A673 (cell line): ENCODE results near the gene MFNG. TPM values are rescaled to one million over a fixed set of nuclear protein-coding genes. Genes with fewer than 3 reads are reported as not detected.

Experiments used
- BruUV-seq: library from RNA; stranded (reverse); fragments of 400-500 nt; replicated peaks from 2 replicates; lab custom pipeline; 2021; lab: Mats Ljungman, UMichigan
- CTCF ChIA-PET: fragments of 300-600 bp; sonication (Branson Sonifier 250); formaldehyde crosslinking; loops from one replicate; lab custom pipeline; 2022; ENCODE audit warnings: antibody characterized with exemption; lab: Charles Lee
- POLR2A ChIA-PET: fragments of 300-600 bp; sonication (Branson Sonifier 250); formaldehyde crosslinking; loops from one replicate; lab custom pipeline; 2022; ENCODE audit warnings: antibody characterized with exemption; ENCODE audit not compliant: low non-redundant PET; lab: Charles Lee
- DNase-seq: peaks from one replicate; pipeline ENCODE4 v3.0.0-alpha.2; 2015; ENCODE audit warnings: low spot score
- H3K27ac ChIP-seq: fragments of 200-600 bp; sonication (generic); 2 replicates; pipeline ENCODE4 v1.5.1; 2016; ENCODE audit warnings: mixed run types, low read depth, mild to moderate bottlenecking, mixed read lengths, antibody characterized with exemption, low read length; ENCODE audit not compliant: poor library complexity, severe bottlenecking
- H3K27me3 ChIP-seq: fragments of 200-600 bp; sonication (generic); replicated peaks from 2 replicates; pipeline ENCODE4 v1.6.1; 2017; ENCODE audit warnings: mixed run types, low read depth, mild to moderate bottlenecking, mixed read lengths, antibody characterized with exemption, low read length; ENCODE audit not compliant: insufficient read depth, poor library complexity
- H3K36me3 ChIP-seq: fragments of 200-600 bp; sonication (generic); 2 replicates; pipeline ENCODE4 v1.6.1; 2016; ENCODE audit warnings: mixed run types, mild to moderate bottlenecking, mixed read lengths, antibody characterized with exemption, low read length; ENCODE audit not compliant: insufficient read depth, poor library complexity, severe bottlenecking
- H3K4me1 ChIP-seq: fragments of 200-600 bp; sonication (generic); 2 replicates; pipeline ENCODE4 v1.6.1; 2017; ENCODE audit warnings: mixed run types, mild to moderate bottlenecking, mixed read lengths, antibody characterized with exemption, low read length; ENCODE audit not compliant: insufficient read depth, poor library complexity, severe bottlenecking
- H3K4me3 ChIP-seq: fragments of 200-600 bp; sonication (generic); 2 replicates; pipeline ENCODE4 v1.5.1; 2016; ENCODE audit warnings: low read depth, mixed run types, mild to moderate bottlenecking, mixed read lengths, low read length; ENCODE audit not compliant: poor library complexity, severe bottlenecking
- H3K9me3 ChIP-seq: fragments of 200-600 bp; sonication (generic); 2 replicates; pipeline ENCODE4 v1.6.1; 2016; ENCODE audit warnings: mixed run types, low read depth, mild to moderate bottlenecking, mixed read lengths, antibody characterized with exemption, low read length; ENCODE audit not compliant: poor library complexity, severe bottlenecking
- CTCF ChIP-seq: fragments of 300-800, 200-600 bp; sonication (generic); conservative IDR thresholded peaks from 2 replicates; pipeline ENCODE4 v1.5.1; 2017; ENCODE audit warnings: low read depth, mild to moderate bottlenecking, antibody characterized with exemption, low read length, moderate library complexity, mixed read lengths
- EZH2 ChIP-seq: fragments of 200-600 bp; sonication (generic); IDR thresholded peaks from 2 replicates; pipeline ENCODE4 v1.6.1; 2017; ENCODE audit warnings: borderline replicate concordance, low read depth, mild to moderate bottlenecking, mixed read lengths, antibody characterized with exemption, low read length; ENCODE audit not compliant: poor library complexity, severe bottlenecking
- intact Hi-C: fragments of 100-400 bp; cut with micrococcal nuclease; formaldehyde crosslinking; loops from one replicate; pipeline ENCODE4 v1.10.0; 2022; ENCODE audit not compliant: unreplicated experiment
- total RNA-seq: library from RNA; stranded (reverse); gene quantifications from 2 replicates; pipeline ENCODE4 v1.2.3, GENCODE V29; 2021

Gene MFNG
- total RNA-seq, 1 experiment from 2014 or later, result not detected

DNA sequence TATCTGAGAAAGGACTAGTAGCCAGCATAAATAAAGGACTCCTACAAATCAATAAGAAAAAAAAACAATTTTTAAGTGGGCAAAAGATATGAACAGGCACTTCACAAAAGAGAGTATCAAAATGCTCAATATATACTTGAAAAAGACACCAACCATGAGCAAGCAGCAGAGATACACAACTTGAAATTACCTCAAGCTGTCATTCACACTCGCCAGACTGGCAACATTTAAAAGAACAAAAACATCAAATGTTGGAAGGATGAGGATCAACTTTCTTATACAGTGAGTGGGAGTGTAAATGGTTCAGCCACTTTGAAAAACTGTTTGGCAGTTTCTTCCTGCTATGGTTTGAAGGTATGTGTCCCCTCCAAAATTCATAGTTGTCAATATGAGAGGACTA lies 35.0 kb downstream of the MFNG start:
- H3K9me3 ChIP-seq, result no peaks in the 10 kb centered on the region
- intact Hi-C loops, result no loop called here
- peaks cover 4% of the 10 kb centered on the region for H3K4me1 ChIP-seq
- no peaks in the 10 kb centered on the region for H3K27me3 ChIP-seq
- no TSS peak for BruUV-seq
- ChIA-PET POLR2A (no interaction called here), CTCF (no interaction called here)
- H3K4me3 ChIP-seq, result no peak overlapping the region
- no peak for DNase-seq
- H3K27ac ChIP-seq, result no peak overlapping the region
- TF ChIP-seq EZH2 (no peak), CTCF (no peak)
- no peaks in the 10 kb centered on the region for H3K36me3 ChIP-seq

- Histone ChIP-seq H3K4me1 (no peaks in the 10 kb centered on the region), H3K9me3 (no peaks in the 10 kb centered on the region), H3K27me3 (peaks cover 3% of the 10 kb centered on the region), H3K36me3 (no peaks in the 10 kb centered on the region), H3K27ac (no peak overlapping the region), H3K4me3 (no peak overlapping the region)
- DNase-seq, result no peak
- ChIA-PET CTCF (no interaction called here), POLR2A (no interaction called here)
- intact Hi-C loops, result no loop called here
- no peak for TF ChIP-seq CTCF
- no peak for TF ChIP-seq EZH2
- BruUV-seq, result no TSS peak
Measured at GRCh38 chr22:37449331-37450001, 36.7 kb downstream of the MFNG start.

- no peak overlapping the region for H3K27ac ChIP-seq
- no peaks in the 10 kb centered on the region for H3K9me3 ChIP-seq
- CTCF ChIA-PET, result no interaction called here
- BruUV-seq, result no TSS peak
- TF ChIP-seq EZH2 (no peak), CTCF (no peak)
- DNase-seq, result no peak
- H3K36me3 ChIP-seq, result no peaks in the 10 kb centered on the region
- H3K4me1 ChIP-seq, result no peaks in the 10 kb centered on the region
- H3K4me3 ChIP-seq, result no peak overlapping the region
- POLR2A ChIA-PET, result no interaction called here
- peaks cover 6% of the 10 kb centered on the region for H3K27me3 ChIP-seq
- intact Hi-C loops, result no loop called here
Measured at GRCh38 chr22:37448516-37449127, 37.6 kb downstream of the MFNG start.
